HepG2 (cell line): ENCODE data around the gene VCAM1. TPM values are rescaled to one million over a fixed set of nuclear protein-coding genes. Genes with fewer than 3 reads are reported as not detected.

Experiments
- ATAC-seq: fragments of 200-7000 bp; cut with Tn5 transposase; 3 replicates; pipeline ENCODE4 v1.9.1; 2020; ENCODE audit warnings: mild to moderate bottlenecking, moderate library complexity
- BruUV-seq: library from RNA; stranded (reverse); fragments of 400-500 nt; replicated peaks from 2 replicates; lab custom pipeline; 2021; lab: Mats Ljungman, UMichigan
- CTCF ChIA-PET: fragments of 300-600 bp; formaldehyde crosslinking; extraction: SDS; loops from one replicate; lab custom pipeline; 2021; ENCODE audit warnings: low total read pairs, inconsistent platforms, low intra/inter-chr PET ratio; lab: Yijun Ruan, JAX
- POLR2A ChIA-PET: fragments of 350-600 bp; sonication (Branson Sonifier 250); formaldehyde crosslinking; loops from one replicate; lab custom pipeline; 2020; ENCODE audit warnings: antibody characterized with exemption, inconsistent platforms; lab: Yijun Ruan, JAX
- DNase-seq: peaks from one replicate; pipeline ENCODE4 v3.0.0-alpha.2; 2015; ENCODE audit warnings: low spot score
- FAIRE-seq: peaks from 3 replicates; lab custom pipeline; 2011; peaks lifted over from hg19 to GRCh38; lab: Jason Lieb, UNC
- H2AFZ ChIP-seq: one replicate; pipeline ENCODE4 v1.6.1; 2011; ENCODE audit warnings: low read length, inconsistent platforms
- H3K27ac ChIP-seq: fragments of 300-600 bp; 3 replicates; pipeline ENCODE4 v1.8.0; 2011; ENCODE audit warnings: mixed run types, mild to moderate bottlenecking, mixed read lengths, low read length, inconsistent platforms; ENCODE audit not compliant: insufficient read depth; ENCODE audit errors: extremely low read length
- H3K27me3 ChIP-seq, 2 experiments: fragments of 200-600 bp in 1 of 2; 2 replicates in 1 of 2; 3 replicates in 1 of 2; pipeline versions ENCODE4 v1.6.0 to v1.8.0; 2011; ENCODE audit warnings: low read length in 2 of 2, mild to moderate bottlenecking in 2 of 2, moderate library complexity in 2 of 2, inconsistent platforms in 1 of 2; ENCODE audit not compliant: insufficient read depth in 2 of 2, control insufficient read depth in 1 of 2
- H3K36me3 ChIP-seq, 2 experiments: fragments of 200-600 bp in 1 of 2; replicated peaks in 1 of 2; 2 replicates in 1 of 2; 3 replicates in 1 of 2; pipeline versions ENCODE4 v1.5.1 to v1.8.0; 2011; ENCODE audit warnings: low read length in 2 of 2, inconsistent platforms in 1 of 2; ENCODE audit not compliant: insufficient read depth in 2 of 2, control insufficient read depth in 1 of 2
- H3K4me1 ChIP-seq: 2 replicates; pipeline ENCODE4 v1.5.1; 2012; ENCODE audit warnings: low read length, inconsistent platforms; ENCODE audit not compliant: insufficient read depth
- H3K4me2 ChIP-seq: 2 replicates; pipeline ENCODE4 v1.6.0; 2011; ENCODE audit warnings: low read depth, low read length, inconsistent platforms
- H3K4me3 ChIP-seq, 3 experiments: fragments of 200-600 bp in 1 of 3; sonication (generic), shearing (Covaris generic) in 1 of 3; replicated peaks in 1 of 3; 2 replicates each; pipeline ENCODE4 v1.5.1; 2011 to 2016; ENCODE audit warnings: low read length in 3 of 3, inconsistent platforms in 2 of 3, low read depth in 2 of 3, mild to moderate bottlenecking in 2 of 3, control low read depth in 1 of 3, mixed read lengths in 1 of 3; ENCODE audit not compliant: insufficient read depth in 1 of 3
- H3K79me2 ChIP-seq: one replicate; pipeline ENCODE4 v1.6.1; 2011; ENCODE audit warnings: low read length, inconsistent platforms; ENCODE audit not compliant: insufficient read depth
- H3K9ac ChIP-seq: 2 replicates; pipeline ENCODE4 v1.6.0; 2011; ENCODE audit warnings: mild to moderate bottlenecking, low read depth, low read length, inconsistent platforms; ENCODE audit not compliant: insufficient read depth
- H3K9me3 ChIP-seq: 2 replicates; pipeline ENCODE4 v1.5.1; 2012; ENCODE audit warnings: mild to moderate bottlenecking, low read length
- H4K20me1 ChIP-seq: 2 replicates; pipeline ENCODE4 v1.6.0; 2011; ENCODE audit warnings: inconsistent platforms, mild to moderate bottlenecking, low read length, moderate library complexity; ENCODE audit not compliant: insufficient read depth
- AKNA ChIP-seq: sonication (generic); formaldehyde crosslinking; IDR thresholded peaks from 2 replicates; pipeline ENCODE4 v1.4.0; 2020; ENCODE audit warnings: missing genetic modification reagents, borderline replicate concordance
- HMGXB3 ChIP-seq: sonication (generic); formaldehyde crosslinking; IDR thresholded peaks from 2 replicates; pipeline ENCODE4 v1.4.0; 2020; ENCODE audit warnings: missing genetic modification reagents, borderline replicate concordance
- HNRNPLL ChIP-seq: fragments of 200-400 bp; formaldehyde crosslinking; IDR thresholded peaks from 2 replicates; pipeline ENCODE4 v1.6.1; 2017; ENCODE audit warnings: mild to moderate bottlenecking, low read depth, low read length; ENCODE audit not compliant: poor library complexity, severe bottlenecking
- KMT2B ChIP-seq: IDR thresholded peaks from 2 replicates; pipeline ENCODE4 v1.6.1; 2016; ENCODE audit warnings: missing genetic modification reagents, missing compliant biosample characterization
- PAWR ChIP-seq: sonication (generic); formaldehyde crosslinking; IDR thresholded peaks from 2 replicates; pipeline ENCODE4 v1.4.0; 2020; ENCODE audit warnings: missing genetic modification reagents, mild to moderate bottlenecking, borderline replicate concordance
- PREB ChIP-seq: sonication (generic); formaldehyde crosslinking; IDR thresholded peaks from 2 replicates; pipeline ENCODE4 v1.4.0; 2020; ENCODE audit warnings: missing genetic modification reagents
- RNF219 ChIP-seq: sonication (generic); formaldehyde crosslinking; IDR thresholded peaks from 2 replicates; pipeline ENCODE4 v1.5.0; 2020; ENCODE audit warnings: mild to moderate bottlenecking, missing genetic modification reagents
- SRSF4 ChIP-seq: fragments of 200-400 bp; formaldehyde crosslinking; IDR thresholded peaks from one replicate; pipeline ENCODE4 v1.6.1; 2018; ENCODE audit warnings: mild to moderate bottlenecking, low read depth, low read length, moderate library complexity; ENCODE audit not compliant: poor library complexity, severe bottlenecking
- ZNF20 ChIP-seq: sonication (generic); formaldehyde crosslinking; IDR thresholded peaks from 2 replicates; pipeline ENCODE4 v1.4.0; 2020; ENCODE audit warnings: mild to moderate bottlenecking, moderate library complexity, missing genetic modification reagents
- WGBS: methylation state at CpG from one replicate; pipeline ENCODE4 v1.1.6; 2017; ENCODE audit warnings: low lambda C conversion rate; 5-methylcytosine and 5-hydroxymethylcytosine counted together
- in situ Hi-C: cut with HindIII; loops from 2 replicates; pipeline ENCODE4 v1.10.0; 2017; ENCODE audit warnings: low pct_unique_long_range_greater_than_20kb; ENCODE audit not compliant: extremely low pct_ligation_motif_present
- intact Hi-C: fragments of 100-400 bp; cut with micrococcal nuclease; formaldehyde crosslinking; loops from one replicate; pipeline ENCODE4 v1.10.0; 2022; ENCODE audit not compliant: unreplicated experiment
- polyA plus RNA-seq, 8 experiments: library from polyadenylated mRNA; depleted of rRNA in 3 of 8; stranded (reverse) in 7 of 8; unstranded in 1 of 8; fragments of >200 nt; fragmentation: Illumina TruSeq in 4 of 8; extraction: Trizol in 4 of 8; gene quantifications; 2 replicates each; pipeline versions ENCODE4 v1.2.1 to v1.2.3, GENCODE V29; 2011 to 2016; ENCODE audit warnings: low read depth in 4 of 8, missing spikeins in 1 of 8, mixed read lengths in 1 of 8; ENCODE audit not compliant: insufficient read depth in 1 of 8
- total RNA-seq, 5 experiments: library from RNA; depleted of rRNA; stranded (reverse); fragments of >200 nt; fragmentation: Illumina TruSeq; extraction: Trizol; gene quantifications; 2 replicates each; pipeline ENCODE4 v1.2.3, GENCODE V29; 2016; ENCODE audit warnings: low read depth in 1 of 5

The VCAM1 gene
- total and polyA plus RNA-seq, 2 of the 13 experiments (the other 11 are each of a cell fraction or from before 2014, with no cell fraction given): not detected

- in situ Hi-C loops (no loop called here), intact Hi-C loops (no loop called here)
- no peak overlapping the region for H3K4me3 ChIP-seq
- H4K20me1 ChIP-seq: no peaks in the 10 kb centered on the region
- no peak for ATAC-seq
- H3K9ac ChIP-seq: no peak overlapping the region
- DNase-seq: no peak
- H3K79me2 ChIP-seq: no peaks in the 10 kb centered on the region
- no peak for FAIRE-seq
- CTCF ChIA-PET: no interaction called here
- H3K9me3 ChIP-seq: peaks cover 7% of the 10 kb centered on the region; the same call in 1 of the 2 replicates
- WGBS: 4% methylated on average over 1 of the region's 1 CpG
- no peak overlapping the region for H3K27ac ChIP-seq
- H2AFZ ChIP-seq: no peak overlapping the region
- no peaks in the 10 kb centered on the region for H3K27me3 ChIP-seq
- POLR2A ChIA-PET: no interaction called here
- H3K4me1 ChIP-seq: peaks cover 20% of the 10 kb centered on the region
- BruUV-seq: no TSS peak
- H3K36me3 ChIP-seq: no peaks in the 10 kb centered on the region
- no peak for TF ChIP-seq AKNA
- TF ChIP-seq ZNF20: no peak
- TF ChIP-seq HNRNPLL: no peak
- TF ChIP-seq HMGXB3 (CRISPR knock-in tag): no peak
- TF ChIP-seq RNF219: no peak
- no peak for TF ChIP-seq SRSF4
- no peak for TF ChIP-seq PAWR (CRISPR knock-in tag)
- no peak for TF ChIP-seq PREB (CRISPR knock-in tag)
- no peak for TF ChIP-seq KMT2B (CRISPR knock-in tag)
- H3K4me2 ChIP-seq: no peak overlapping the region
These were observed 4.9 kb upstream of the VCAM1 start for GRCh38 chr1:100714599-100714998.
